ENCODE measurements around the gene FEN1.

Gene FEN1

DNA sequence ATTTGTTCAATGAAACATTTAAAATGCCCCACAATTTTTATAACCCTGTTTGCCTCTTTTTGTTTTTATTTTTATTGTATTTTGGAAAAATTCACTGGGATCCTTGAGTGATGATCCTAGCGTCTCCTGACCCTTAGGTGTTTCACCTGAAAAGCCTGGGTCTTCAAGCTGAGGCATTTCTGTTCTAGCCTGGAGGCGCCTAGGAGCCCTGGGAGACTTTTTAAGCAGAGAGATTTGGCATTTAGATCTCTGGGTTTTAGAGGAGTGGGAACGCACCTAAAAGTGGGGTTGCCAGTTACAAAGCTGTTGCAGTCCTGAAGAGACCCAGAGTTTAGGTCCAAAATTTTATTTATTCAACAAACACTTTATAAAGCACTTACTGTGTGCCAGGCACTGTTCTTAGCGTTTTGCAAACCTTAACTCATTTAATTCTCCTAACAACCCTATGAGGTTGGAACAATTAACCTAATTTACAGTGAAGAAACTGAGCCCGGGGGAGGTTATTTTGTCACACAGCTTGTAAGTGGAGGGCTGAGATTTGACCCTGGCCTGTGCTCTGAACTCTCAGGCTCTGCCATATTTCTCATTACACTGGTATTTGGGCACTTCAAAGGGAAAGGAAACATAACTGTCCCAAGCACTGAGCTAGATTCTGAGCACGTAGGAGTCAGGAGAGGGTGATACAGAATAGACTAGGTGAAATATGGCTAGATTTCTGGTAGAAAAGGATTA lies 24.9 kb downstream of the FEN1 start:
- no peak for DNase-seq (ENCODE audit: low read depth in 2 of 2)

DNA sequence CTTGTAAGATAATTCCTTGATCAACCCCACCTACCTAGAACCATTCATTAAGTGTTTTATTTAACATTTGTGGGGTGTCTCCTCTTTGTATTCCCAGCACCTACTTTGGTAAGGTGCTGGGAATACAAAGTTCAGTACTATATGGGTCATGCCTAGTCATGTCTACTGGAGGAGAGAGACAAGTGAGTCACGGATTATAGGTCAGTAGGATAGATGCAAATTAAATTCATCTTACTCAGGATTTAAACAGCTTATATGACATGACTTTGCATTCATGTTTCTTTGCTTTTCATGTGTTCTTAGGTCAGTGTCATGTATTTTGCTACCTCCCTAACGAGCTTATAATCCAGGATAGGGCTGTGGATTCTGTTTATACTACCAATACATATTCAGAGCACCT lies 27.5 kb downstream of the FEN1 start:
- DNase-seq (ENCODE audit: low read depth in 2 of 2): no peak

DNA sequence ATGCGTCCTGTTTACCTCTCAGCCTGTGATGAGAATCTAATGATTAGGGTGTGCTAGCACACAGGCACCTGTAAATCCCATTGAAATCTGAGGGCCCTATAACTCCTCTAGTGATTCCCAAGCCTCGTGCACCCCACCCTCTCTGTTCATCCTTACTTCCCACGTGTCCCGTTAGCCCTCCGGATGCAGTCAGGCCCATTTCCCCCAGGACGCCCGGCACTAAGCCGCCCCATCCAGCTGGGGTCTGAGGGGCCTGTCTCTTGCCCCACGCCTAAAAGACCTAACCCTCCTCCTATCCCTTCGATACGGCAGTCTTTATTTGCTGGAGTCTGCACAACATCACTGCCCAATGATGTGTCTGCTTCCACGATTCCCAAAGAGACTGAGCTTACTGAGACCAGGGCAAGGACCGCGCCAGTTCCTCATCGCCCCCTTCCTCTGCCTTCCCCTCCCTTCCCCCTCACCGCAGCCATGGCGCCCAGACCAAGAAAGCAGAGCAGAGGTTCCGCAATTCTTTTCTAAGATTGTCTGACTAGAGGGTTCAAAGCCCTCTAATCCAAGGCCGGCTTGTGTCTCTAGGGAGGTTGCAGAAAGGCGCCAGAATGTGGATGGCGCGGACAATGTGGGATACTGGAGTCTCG lies 34.3 kb downstream of the FEN1 start:
- no peak for DNase-seq (ENCODE audit: low read depth in 2 of 2)

DNA sequence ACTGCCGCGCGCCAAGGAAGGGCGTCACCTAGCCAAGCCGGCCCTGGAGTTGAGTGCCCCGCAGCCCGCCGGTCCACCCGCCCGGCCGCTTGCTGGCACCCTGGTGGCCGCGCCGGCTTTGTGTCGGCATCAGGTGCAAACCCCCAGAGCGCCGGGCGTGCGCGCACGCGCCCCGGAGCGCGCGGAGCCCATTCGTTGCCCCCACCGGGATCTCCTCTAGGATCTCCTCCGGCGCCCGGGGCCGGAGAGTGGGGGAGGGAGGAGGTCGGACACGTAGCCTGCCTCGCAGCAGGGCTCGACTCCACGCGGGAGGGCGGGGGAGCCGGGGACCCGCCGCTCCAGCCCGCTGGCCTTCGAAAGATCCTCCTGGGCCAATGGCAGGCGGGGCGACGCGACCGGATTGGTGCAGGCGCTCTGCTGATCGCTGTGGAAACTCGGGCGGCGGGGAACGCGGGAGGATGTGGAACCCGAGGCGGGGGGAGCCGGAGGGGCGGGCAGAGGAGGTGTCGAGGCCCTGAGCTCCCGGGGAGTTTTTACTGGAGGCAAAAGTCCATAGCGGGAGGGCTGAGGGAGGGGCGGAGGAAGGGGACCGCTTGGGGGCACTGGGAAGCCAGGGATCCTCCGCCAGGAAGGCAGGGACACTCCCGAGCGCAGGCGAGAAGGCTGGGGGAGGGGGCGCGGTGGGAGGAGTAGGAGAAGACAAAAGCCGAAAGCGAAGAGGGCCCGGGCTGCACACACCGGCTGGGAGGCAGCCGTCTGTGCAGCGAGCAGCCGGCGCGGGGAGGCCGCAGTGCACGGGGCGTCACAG lies 35.1 kb downstream of the FEN1 start, which contains the start of gene FADS2:
Gene FADS2 (plus strand): TSS at position 730 of the 808 bp plus-strand sequence. CDS start 91 bp downstream, outside the sequence.
- peak; percentile 80 to 83 for DNase-seq (ENCODE audit: low read depth in 2 of 2)

DNA sequence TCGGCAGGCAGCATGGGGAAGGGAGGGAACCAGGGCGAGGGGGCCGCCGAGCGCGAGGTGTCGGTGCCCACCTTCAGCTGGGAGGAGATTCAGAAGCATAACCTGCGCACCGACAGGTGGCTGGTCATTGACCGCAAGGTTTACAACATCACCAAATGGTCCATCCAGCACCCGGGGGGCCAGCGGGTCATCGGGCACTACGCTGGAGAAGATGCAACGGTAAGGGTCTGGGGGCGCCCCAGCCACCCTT lies 35.6 kb downstream of the FEN1 start:
- DNase-seq (ENCODE audit: low read depth in 2 of 2): no peak

DNA sequence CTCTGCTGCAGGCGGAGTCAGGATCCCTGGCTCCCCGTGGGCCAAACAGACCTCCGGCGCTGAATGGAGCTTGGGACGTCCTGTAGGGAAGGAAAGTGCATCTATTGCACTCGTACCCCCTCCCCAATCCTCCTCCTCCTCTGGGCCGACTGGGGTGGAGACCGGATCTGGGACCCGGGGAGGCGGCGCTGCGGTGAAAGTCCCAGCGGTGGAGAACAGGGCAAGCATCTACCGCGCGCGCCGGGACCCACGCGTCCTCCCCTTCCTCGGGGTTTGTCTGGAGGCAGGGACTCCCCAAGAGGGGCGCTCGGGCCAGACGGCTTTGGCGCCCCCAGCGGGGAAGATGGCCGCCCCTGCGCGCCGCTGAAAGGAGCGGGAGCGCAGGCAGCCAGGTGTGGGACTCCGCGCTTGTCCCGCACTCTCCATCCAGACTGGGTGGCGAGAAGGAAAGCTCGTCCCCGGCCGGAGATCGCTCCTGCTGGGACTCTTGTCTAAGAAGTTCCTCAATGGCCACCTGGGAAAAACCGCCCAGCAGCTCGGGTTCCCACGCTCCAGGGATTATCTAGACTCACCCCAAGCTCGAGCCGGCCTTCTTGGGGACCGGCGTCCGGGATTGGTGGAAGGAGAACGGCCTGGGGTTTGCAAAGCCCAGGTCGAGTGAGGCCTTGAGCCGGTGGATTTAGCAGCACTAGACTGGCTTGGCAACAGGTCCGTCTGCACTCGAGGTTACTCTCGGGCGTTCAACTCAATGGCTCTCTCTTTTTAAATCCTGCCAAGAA lies 36.1 kb downstream of the FEN1 start:
- no peak for DNase-seq (ENCODE audit: low read depth in 2 of 2)

DNA sequence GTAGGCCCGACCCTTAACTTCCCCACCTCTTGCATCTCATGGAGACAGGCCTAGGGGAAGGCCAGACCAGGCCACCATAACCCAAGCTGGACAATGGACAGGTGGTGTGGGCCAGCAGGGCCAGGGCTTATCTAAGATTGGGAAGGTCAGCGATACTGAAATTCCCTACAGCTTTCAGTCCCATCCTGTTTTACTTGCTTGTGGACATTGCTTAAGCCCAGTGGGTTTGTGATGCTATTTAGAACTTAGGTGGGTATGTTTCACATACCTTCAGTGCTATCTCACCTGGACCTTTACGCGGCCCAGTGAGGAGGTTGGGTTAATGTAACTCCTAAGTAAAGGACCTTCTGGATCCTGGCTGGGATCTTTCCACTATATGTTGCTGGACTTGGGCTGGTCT lies 37.1 kb downstream of the FEN1 start:
- no peak for DNase-seq (ENCODE audit: low read depth in 2 of 2)

DNA sequence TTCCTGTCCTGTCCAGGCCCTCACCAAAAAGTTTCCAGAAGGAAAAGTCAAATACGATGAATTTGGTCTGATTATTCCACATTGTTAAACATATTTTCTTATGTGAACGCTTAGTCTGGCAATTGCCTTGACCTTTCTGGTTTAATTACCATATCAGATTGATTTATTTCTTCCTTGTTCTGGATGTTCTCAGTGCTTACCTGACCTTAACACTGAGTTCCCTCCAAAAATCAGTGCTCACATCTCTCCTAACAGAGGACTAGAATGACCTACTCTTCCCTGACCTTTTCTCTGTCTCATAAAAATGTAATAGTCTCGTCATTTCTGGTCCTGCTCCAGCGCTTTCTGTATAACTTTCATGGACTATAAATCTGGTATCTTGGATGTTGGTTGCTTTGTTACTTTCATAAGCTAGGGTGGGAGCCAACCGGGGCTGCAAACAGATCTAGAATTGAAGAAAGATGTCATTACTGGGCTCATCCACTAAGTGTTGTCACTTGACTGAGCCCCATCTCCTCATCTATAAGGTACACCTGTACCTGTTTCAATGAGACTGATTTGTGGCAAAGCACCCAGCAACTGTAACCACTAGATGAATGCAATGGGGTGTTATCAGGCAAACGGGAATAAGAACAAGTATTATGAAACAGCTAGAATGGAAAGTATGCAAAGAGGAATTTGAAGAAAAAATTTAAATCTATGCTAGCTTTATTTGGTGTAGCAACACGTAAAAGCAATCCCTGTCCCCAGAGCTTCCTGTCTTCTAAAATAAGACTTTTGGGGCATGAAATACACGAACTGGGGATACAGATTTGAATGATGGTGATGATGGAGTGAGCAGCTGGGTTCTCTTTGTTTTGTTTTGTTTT lies 37.8 kb downstream of the FEN1 start:
- no peak for DNase-seq (ENCODE audit: low read depth in 2 of 2)

DNA sequence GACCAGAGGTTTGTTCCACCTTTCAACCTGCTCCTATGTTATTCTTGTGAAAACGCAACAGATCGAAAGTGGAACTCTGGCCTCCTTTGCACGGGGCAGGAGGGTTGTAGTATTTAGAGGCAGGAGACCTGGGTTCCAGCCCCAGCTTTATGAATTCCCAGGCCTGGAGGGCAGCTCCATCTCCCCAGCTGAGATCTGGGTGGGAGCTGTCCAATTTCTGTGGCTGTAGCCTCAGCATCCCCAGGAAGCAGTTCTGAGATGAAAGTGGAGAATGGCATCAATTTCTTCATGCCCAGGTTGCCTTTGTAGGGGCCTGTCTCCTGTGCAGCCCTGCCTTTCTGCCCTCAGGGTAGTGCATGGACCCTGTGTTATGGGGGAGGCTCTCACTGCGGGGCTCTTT lies 39.5 kb downstream of the FEN1 start:
- no peak for DNase-seq (ENCODE audit: low read depth in 2 of 2)

DNA sequence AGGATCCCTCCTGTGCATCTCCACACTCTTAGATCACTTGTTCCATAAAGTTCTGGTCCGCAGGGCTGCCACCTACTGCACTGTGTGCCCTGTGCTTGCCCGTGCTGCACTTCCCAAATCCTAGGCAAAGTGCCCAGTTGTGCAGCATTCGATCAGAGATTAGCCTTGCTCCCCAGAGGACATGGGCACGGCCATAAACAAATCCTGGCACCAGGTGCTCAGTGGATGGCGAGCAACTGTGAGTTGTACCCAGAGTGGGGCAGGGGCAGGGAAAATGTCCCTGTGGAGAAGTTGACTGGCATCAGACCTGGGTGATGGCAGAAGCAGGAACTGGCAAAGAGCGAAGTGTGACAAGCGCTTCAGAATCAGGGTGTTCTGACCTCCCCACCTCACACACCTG lies 40.0 kb downstream of the FEN1 start:
- no peak for DNase-seq (ENCODE audit: low read depth in 2 of 2)

DNA sequence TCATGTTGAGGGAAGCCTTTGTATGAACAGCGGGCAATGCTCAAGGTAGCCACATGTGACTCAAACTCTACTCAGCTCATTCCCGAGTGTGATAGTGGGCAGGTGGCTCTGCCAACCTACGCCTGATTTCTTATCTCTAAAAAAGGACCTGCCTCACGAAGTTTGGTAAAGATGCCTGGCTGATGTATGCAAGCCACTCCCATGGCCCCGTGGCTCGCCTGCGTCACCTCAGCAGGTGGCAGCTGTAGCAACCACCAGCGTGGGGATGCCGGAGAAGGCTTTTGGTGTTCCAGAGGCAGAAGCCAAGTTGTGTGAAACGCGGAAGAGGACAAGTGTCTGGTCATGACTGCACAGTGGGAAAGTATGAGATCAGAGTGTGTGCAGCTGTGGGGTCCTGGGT lies 40.8 kb downstream of the FEN1 start:
- no peak for DNase-seq (ENCODE audit: low read depth in 2 of 2)

DNA sequence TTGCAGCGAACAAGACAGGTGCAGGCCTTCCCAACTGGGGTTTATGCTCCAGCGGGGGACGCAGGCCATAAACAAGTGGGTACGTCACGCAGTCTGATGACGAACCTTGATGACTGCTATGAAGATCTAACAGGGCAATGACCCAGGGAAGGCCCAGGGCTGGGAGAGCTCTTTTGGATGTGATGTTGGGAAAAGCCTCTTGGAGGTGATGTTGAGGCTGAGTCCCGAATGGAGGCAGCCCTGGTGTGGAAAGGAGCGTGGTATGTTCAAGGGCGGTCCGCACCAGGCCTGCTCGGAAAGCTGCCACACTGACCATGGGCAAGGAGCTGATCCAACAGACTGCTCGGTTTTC lies 41.2 kb downstream of the FEN1 start:
- no peak for DNase-seq (ENCODE audit: low read depth in 2 of 2)

DNA sequence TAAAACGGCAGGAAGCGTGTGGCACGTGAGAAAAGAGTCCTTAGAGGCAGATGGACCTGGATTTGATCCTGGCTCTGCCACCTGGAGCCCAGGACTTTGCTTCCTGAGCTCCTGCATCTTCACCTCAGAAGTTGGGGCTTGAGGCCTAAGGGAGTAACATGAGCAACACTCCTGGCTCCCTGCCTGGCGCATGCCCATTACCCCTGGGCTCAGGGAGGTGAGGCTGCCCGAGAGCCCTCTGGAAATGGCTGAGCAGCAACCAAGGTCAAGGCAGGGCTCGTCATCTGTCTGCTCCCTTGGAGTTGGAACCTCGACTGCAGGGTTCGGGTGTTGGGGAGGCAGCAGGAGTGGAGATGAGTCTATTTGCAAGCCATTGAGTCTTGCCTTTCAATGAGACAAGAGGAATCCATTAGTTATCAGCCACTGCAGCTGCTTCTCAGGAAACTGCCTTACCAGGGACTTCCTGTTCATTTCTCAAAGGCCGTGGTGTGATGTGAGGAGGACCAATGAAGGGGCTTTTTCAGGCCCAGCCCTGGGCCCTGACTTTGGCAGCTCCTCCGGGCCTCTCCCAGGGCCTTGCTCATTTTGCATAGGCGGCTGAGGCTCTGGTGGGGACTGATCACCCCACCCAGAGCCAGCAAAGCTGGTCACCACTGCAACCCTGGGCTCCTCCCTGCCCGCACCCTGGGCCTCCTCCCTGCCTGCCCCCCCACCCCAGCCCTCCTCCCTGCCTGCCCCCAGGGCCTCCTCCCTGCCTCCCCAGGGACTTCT lies 41.8 kb downstream of the FEN1 start:
- no peak for DNase-seq (ENCODE audit: low read depth in 2 of 2)

DNA sequence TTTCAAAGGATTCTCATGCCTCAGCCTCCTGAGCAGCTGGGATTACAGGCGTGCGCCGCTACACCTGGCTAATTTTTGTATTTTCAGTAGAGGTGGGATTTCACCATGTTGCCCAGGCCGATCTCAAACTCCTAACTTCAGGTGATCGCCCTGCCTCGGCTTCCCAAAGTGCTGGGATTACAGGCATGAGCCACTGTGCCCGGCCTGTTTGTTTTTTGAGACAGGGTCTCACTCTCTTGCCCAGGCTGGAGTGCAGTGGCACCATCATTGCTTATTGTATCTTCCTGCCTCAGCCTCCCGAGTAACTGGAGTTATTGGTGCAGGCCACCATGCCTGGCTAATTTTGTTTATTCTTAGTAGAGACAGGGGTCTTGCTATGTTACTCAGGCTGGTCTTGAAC lies 43.5 kb downstream of the FEN1 start:
- no peak for DNase-seq (ENCODE audit: low read depth in 2 of 2)

DNA sequence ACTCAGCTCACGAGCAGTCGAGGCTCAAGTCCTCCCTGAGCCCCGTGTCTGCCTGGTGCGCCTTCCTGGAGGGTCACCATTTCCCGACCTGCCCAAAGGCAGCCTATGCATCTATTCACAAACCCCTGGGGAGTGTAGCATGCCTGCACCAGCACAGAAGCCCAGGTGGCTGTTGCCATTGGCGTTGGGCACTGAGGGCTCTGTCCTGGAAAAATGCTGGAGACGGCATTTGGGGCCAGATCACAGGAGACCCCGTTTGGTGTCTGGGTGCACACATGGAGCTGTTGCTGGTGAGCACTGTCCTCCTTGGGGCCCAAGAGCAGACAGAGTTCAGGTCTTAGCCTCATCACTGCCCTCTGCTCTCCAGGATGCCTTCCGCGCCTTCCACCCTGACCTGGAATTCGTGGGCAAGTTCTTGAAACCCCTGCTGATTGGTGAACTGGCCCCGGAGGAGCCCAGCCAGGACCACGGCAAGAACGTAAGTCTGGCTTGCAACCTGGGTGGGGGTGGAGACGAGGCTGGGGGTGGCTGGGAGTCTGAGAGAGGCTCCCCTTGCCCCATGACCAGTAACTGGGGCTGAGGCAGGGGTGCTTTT lies 44.8 kb downstream of the FEN1 start:
- no peak for DNase-seq (ENCODE audit: low read depth in 2 of 2)

DNA sequence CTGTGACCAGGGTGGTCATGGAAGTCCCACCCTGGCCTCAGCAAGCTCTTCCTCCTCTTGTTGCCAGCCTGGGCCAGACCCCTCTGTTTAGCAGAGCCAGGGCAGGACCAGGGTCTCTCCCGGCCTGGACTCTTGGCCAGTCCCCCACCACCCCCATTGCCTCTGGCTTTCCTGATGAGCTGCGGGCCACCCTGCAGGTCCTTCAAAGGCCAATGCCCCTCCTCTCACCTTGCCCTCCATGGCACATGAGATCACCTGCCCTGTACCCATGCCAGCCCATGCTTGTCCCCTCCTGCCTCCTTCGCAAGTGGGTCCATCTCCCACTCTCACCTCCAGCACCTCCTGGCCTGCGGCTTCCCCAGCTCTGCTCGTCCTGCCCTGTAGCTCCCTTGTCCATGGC lies 45.8 kb downstream of the FEN1 start:
- no peak for DNase-seq (ENCODE audit: low read depth in 2 of 2)

DNA sequence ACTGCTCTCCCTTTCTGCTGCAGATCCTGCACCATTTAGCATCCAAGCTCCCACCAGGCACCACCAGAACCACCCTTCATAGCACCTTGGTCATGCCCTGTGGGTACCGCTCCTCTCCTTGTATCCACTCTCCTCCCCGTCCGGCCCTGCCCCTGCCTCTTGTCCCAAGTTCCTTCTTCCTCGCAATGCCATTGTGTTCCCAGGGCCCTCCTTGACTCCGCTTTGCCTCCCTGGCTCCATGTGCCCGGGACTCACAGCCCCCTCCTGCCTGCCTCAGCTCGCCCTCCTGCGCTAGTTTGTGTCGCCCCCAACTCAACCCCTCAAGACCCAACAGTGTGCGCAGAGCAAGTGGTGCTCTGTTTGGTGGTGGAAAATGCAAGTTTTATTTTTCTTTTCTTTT lies 46.2 kb downstream of the FEN1 start:
- no peak for DNase-seq (ENCODE audit: low read depth in 2 of 2)

DNA sequence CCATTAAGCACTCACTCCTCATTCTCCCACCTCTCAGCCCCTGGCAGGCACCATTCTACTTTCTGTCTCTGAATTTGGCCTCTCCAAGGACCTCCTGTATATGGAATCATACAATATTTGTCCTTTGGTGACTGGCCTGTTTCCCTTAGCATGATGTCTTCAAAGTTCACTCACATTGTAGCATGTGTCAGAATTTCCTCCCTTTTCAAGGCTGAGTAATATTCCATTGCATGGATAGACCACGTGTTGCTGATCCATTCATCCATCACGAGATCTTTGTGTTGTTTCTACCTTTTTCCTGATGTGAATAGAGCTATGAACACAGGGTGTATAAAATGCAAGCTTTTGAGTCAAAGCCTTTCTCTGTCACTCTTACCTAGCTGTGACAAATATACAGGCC lies 47.0 kb downstream of the FEN1 start:
- no peak for DNase-seq (ENCODE audit: low read depth in 2 of 2)

DNA sequence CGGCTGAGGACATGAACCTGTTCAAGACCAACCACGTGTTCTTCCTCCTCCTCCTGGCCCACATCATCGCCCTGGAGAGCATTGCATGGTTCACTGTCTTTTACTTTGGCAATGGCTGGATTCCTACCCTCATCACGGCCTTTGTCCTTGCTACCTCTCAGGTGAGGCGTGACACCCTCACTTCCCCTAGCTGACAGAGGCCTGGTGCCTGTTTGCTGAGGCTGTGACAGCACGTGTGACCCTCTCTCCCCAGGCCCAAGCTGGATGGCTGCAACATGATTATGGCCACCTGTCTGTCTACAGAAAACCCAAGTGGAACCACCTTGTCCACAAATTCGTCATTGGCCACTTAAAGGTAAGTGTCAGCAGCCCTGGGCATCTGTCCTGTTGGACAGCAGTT lies 47.7 kb downstream of the FEN1 start:
- DNase-seq (ENCODE audit: low read depth in 2 of 2): no peak
